K562 (cell line): ENCODE results near the gene HDGFL2. TPM values are rescaled to one million over a fixed set of nuclear protein-coding genes. Genes with fewer than 3 reads are reported as not detected.

Source experiments
- ATF1 ChIP-seq, 2 experiments: fragments of 450-650 bp in 1 of 2; IDR thresholded peaks; 2 replicates each; pipeline ENCODE4 v1.6.1; 2016; ENCODE audit warnings: missing compliant biosample characterization in 1 of 2, missing genetic modification characterization in 1 of 2
- COPS2 ChIP-seq: fragments of 450-650 bp; conservative IDR thresholded peaks from 2 replicates; pipeline ENCODE4 v1.6.1; 2016; ENCODE audit warnings: mild to moderate bottlenecking, moderate library complexity
- CXXC5 ChIP-seq: fragments of 250-450 bp; sonication (Bioruptor Pico); IDR thresholded peaks from 2 replicates; pipeline ENCODE4 v1.8.0; 2022; ENCODE audit warnings: inconsistent platforms, mild to moderate bottlenecking, moderate library complexity
- HNRNPH1 ChIP-seq: fragments of 200-400 bp; formaldehyde crosslinking; optimal IDR thresholded peaks from 2 replicates; pipeline ENCODE3; 2017; ENCODE audit warnings: low read depth, mild to moderate bottlenecking, low read length, moderate library complexity
- MIER1 ChIP-seq: fragments of 450-650 bp; IDR thresholded peaks from 2 replicates; pipeline ENCODE4 v1.6.1; 2016; ENCODE audit warnings: antibody characterized with exemption, mild to moderate bottlenecking, low read depth
- MXI1 ChIP-seq: IDR thresholded peaks from 2 replicates; pipeline ENCODE4 v1.6.1; 2011; ENCODE audit warnings: low read depth, mild to moderate bottlenecking, improper control_type of control experiment, low read length
- REST ChIP-seq, 2 experiments: fragments of 450-650 bp; formaldehyde crosslinking in 1 of 2; IDR thresholded peaks; 2 replicates each; pipeline versions ENCODE4 v1.4.0 to v1.6.1; 2014 to 2020; ENCODE audit warnings: mild to moderate bottlenecking in 2 of 2, borderline replicate concordance in 1 of 2, low read depth in 1 of 2
- SP1 ChIP-seq: sonication (generic); formaldehyde crosslinking; IDR thresholded peaks from 2 replicates; pipeline ENCODE4 v1.8.1; 2022; ENCODE audit warnings: mild to moderate bottlenecking, missing genetic modification reagents
- TCF15 ChIP-seq: fragments of 250-450 bp; sonication (Bioruptor Pico); IDR thresholded peaks from 2 replicates; pipeline ENCODE4 v1.8.0; 2022; ENCODE audit warnings: moderate library complexity, mild to moderate bottlenecking, inconsistent platforms
- U2AF1 ChIP-seq: fragments of 200-400 bp; formaldehyde crosslinking; optimal IDR thresholded peaks from 2 replicates; pipeline ENCODE3; 2017; ENCODE audit warnings: mild to moderate bottlenecking, low read depth, low read length, moderate library complexity
- ZKSCAN3 ChIP-seq: fragments of 250-450 bp; sonication (Bioruptor Pico); IDR thresholded peaks from 2 replicates; pipeline ENCODE4 v1.4.0; 2020
- ZNF133 ChIP-seq: fragments of 250-450 bp; sonication (Bioruptor Pico); IDR thresholded peaks from 2 replicates; pipeline ENCODE4 v1.4.0; 2020; ENCODE audit warnings: mild to moderate bottlenecking
- ZNF507 ChIP-seq: conservative IDR thresholded peaks from 2 replicates; pipeline ENCODE4 v1.6.1; 2017; ENCODE audit warnings: missing genetic modification characterization, missing compliant biosample characterization
- ZNF518B ChIP-seq: fragments of 250-450 bp; sonication (Bioruptor Pico); IDR thresholded peaks from 2 replicates; pipeline ENCODE4 v1.5.0; 2021; ENCODE audit warnings: mild to moderate bottlenecking, moderate library complexity
- ZNF583 ChIP-seq: fragments of 250-450 bp; sonication (Bioruptor Pico); IDR thresholded peaks from 2 replicates; pipeline ENCODE4 v1.4.0; 2020
- ZNF696 ChIP-seq: fragments of 250-450 bp; sonication (Bioruptor Pico); conservative IDR thresholded peaks from 2 replicates; pipeline ENCODE4 v1.4.0; 2020; ENCODE audit warnings: mild to moderate bottlenecking, moderate library complexity
- ZNF75A ChIP-seq: fragments of 450-650 bp; formaldehyde crosslinking; IDR thresholded peaks from 2 replicates; pipeline ENCODE4 v1.4.0; 2020; ENCODE audit warnings: mild to moderate bottlenecking
- polyA plus RNA-seq, 8 experiments: library from polyadenylated mRNA; depleted of rRNA in 4 of 8; stranded (reverse) in 5 of 8; unstranded in 3 of 8; fragments of >200 nt; fragmentation: Nextera tagmentation in 2 of 8; fragmentation: Illumina TruSeq in 1 of 8; extraction: Ambion mirVana in 2 of 8; extraction: Trizol in 1 of 8; gene quantifications; 2 replicates each; pipeline versions ENCODE4 v1.2.1 to v1.2.3, GENCODE V29; 2011 to 2014; ENCODE audit warnings: inconsistent platforms in 1 of 8, missing spikeins in 1 of 8
- total RNA-seq, 7 experiments: library from RNA; depleted of rRNA in 6 of 7; stranded (reverse); fragments of >200 nt in 6 of 7; fragmentation: Illumina TruSeq in 2 of 7; extraction: Trizol in 2 of 7; gene quantifications; 2 replicates each; pipeline versions ENCODE4 v1.2.1 to v1.2.3, GENCODE V29; 2011 to 2021; ENCODE audit warnings: low replicate concordance in 1 of 7

The HDGFL2 gene
- total and polyA plus RNA-seq, 9 of the 15 experiments (the other 6 are each of a cell fraction or from before 2014, with no cell fraction given) = 0.13 to 61.7 (median 16.0) TPM

DNA sequence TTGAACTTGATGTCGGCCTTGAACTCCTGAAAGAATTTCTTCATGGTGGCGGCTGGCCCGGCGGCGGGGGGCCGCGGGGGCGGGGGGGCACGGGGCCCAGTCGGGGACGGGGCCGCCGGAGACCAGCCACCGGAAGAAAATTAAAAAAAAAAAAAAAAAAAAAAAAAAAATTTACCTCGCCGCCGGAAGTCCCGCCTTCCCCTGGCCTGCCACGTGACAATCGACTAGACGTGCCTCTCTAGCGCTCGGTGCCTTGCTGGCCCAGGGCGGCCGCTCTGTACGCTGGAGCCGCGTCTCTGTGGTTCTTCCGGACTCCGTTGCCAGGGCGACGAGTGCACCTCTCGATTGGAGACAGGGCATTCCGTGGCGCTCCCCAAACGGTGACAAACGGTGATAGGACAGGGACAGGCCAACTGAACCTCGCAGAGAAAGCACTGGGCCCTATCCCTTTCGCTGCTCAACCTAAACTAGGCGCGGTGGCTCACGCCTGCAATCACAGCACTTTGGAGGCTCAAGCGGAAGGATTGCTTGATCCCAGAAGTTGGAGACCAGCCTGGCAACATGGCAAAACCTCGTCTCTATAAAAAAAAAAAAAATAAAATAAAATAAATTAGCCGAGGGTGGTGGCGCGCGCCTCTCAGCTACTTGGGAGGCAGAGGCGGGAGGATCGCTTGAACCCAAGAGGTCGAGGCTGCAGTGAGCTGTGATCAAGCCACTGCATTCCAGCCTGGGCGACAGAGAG lies 14.3 kb upstream of the HDGFL2 start, which contains the start of gene UBXN6 (continued):
- TF ChIP-seq REST (IDR thresholded peaks at IDR 0.05; ENCODE audit: borderline replicate concordance) (peak; percentile 42), REST (CRISPR knock-in tag; IDR thresholded peaks at IDR 0.05; ENCODE audit: low read depth) (no peak), MIER1 (no peak), CXXC5 (CRISPR knock-in tag) (peak; percentile 64), ZNF583 (no peak), COPS2 (no peak), ZNF518B (CRISPR knock-in tag) (no peak), HNRNPH1 (no peak), SP1 (CRISPR knock-in tag) (peak; percentile 74), ZNF75A (CRISPR knock-in tag) (no peak), ZNF696 (CRISPR knock-in tag) (no peak), ATF1 (CRISPR knock-in tag; IDR thresholded peaks at IDR 0.05) (no peak), ATF1 (tag; IDR thresholded peaks at IDR 0.05) (peak; percentile 64), MXI1 (peak; percentile 92), ZKSCAN3 (CRISPR knock-in tag) (no peak), U2AF1 (no peak), ZNF133 (CRISPR knock-in tag) (no peak), TCF15 (CRISPR knock-in tag) (no peak), ZNF507 (tag) (no peak)
